SH-SY5Y (cell line): Measurements from ENCODE around the gene ELK3.

Source experiments
- GATA2 ChIP-seq: IDR thresholded peaks from 2 replicates; pipeline ENCODE4 v1.6.1; 2011; ENCODE audit warnings: mild to moderate bottlenecking, low read depth, low read length
- GATA3 ChIP-seq: IDR thresholded peaks from 2 replicates; pipeline ENCODE4 v1.6.1; 2011; ENCODE audit warnings: low read depth, mild to moderate bottlenecking, low read length, moderate library complexity

DNA sequence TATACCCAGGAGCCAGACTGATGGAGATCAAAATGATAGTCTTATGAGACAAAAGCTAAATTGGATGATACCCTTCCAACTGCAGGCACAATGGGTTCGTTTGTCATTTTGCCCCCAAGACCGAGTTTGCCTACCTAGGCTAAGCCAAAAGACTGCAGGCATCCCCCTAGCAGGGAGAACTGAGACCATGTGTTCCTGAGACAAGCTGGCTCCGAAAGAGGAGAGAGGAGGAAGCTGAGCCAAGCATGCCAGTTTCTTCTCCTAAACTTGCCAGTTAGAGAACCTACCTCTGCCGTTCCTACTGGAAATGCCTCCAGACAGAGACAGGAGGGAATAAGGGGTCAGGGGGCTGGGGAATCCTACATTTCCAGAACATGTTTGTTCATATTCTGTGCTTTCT, 8.3 kb upstream of the ELK3 start:
- TF ChIP-seq GATA2 (no peak), GATA3 (no peak)
